HG03342 (cell line): ENCODE measurements around the gene TXNRD3.
"Not testable (repeated sequence)": the region's sequence is repeated elsewhere in the genome, so short reads cannot be mapped to it uniquely, and the experiment has no call there.

Experiments used
- ATAC-seq: cut with Tn5 transposase; IDR thresholded peaks from one replicate; pipeline ENCODE4 v1.9.1; 2021; ENCODE audit warnings: mild to moderate bottlenecking, moderate library complexity; ENCODE audit not compliant: unreplicated experiment

The TXNRD3 gene

DNA sequence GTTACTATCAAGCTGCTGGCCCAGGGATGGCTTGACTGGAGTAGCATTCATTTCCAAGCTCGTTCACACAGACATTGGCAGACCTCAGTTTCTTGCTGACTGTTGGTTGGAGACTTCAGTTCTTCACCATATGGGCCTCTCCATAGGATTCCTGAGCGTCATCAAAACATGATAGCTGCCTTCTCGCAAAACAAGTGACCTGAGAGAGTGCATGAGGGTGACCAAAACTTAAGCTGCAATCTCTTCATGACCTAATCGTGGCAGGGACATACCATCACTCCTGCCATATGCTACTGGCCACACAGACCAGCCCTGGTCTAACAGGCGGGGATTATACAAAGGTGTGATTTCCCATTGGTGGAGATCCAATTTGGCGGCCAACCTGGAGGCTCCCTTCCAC is 50.2 kb downstream of the TXNRD3 start:
- ATAC-seq = no peak

DNA sequence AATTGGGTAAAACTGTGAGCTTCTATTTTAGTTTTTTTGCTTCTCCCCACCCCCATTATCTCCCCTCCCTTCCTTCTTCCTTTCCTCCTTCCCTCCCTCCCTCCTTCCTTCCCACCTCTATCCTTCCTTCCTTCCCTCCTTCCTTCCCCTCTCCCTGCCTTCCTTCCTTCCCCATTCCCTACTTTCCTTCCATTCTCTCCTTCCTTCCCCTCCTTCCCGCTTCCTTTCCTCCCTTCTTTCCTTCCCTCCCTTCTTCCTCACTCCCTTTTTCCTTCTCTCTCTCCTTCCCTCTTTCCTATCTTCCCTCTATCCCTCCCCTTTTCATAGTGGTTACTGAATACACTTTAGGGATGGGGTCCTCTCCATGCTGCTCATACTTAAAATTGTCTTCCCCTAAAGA is 55.8 kb downstream of the TXNRD3 start:
- no peak for ATAC-seq

DNA sequence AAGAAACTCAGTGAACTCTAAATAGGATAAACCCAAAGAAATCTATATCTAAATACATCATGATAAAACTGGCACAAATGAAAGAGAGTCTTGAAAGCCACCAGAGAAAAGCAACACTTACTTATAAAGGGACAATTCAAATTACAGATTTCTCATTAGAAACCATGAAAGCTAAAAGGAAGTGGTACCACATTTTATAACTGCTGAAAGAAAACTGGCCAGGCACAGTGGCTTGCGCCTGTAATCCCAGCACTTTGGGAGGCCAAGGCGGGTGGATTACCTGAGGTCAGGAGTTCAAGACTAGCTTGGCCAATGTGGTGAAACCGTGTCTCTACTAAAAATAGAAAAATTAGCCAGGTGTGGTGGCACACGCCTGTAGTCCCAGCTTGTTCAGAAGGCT is 59.4 kb downstream of the TXNRD3 start:
- ATAC-seq = not testable (repeated sequence)

DNA sequence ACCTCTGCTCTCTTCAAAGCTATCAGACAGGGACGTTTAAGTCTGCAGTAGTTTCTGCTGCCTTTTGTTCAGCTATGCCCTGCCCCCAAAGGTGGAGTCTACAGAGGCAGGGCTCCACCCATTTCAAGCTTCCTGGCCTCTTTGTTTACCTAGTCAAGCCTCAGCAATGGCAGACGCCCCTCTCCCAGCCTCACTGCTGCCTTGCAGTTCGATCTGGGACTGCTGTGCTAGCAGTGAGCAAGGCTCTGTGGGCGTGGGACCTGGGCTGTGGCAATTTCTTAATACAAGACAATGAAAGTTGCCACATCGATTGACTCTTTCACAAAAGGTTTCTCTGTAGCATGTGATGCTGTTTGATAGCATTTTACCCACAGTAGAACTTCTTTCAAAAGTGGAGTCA is 63.4 kb downstream of the TXNRD3 start:
- ATAC-seq = not testable (repeated sequence)

DNA sequence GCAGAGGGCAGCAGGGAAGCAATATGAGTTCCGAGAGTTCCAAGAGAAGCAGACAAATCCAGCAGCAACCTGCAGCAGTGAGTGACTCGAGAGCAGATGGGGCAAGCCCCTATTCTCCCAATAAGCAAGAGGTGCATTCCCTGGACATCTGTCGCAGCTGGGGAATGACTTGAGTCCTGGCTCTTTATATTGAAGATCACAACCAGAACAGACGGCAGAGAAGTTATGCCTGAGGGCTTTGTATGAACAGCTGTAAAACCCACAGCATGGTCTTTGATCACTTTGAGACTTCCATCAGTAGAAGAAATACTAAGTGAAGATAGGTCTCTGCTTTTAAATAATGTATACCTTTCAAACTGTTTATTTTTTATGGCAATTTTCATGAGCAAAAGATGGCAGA is 72.6 kb downstream of the TXNRD3 start:
- ATAC-seq = no peak

DNA sequence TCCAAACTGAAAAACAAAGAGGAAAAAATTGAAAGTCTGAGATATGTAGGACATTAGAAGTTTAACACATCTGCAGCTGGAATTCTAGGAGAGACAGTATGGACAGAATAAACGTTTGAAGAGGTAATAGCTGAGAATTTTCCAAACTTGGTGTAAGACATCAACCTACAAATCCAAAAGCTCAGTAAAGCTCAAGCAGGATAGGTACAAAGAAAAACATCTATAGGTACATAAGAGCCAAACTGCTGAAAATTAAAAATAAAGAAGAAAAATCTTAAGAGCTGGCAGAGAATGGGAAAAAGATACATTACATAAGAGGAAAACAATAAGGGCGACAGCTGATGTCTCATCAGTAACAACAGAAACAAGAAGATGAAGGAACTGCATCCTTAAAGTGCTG is 73.4 kb downstream of the TXNRD3 start:
- ATAC-seq = no peak

DNA sequence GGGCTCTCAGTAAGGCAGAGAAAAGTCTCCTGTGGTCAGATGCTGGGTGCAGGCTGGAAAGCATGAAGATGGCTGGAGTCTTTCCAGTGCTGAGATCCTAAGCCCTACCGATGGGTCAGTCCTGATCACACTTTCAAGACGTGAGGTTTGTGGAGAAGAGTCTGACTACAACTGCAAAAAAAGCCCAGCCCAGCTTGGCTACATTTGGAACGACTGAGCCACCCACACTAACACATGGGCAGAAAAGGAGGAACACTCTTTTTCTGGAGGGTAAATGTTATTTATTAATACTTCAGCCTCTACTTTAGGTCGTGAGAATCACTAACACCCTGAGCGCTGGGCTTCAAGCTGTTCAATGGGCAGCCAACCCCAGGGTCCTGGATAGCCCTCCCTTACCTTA is 74.2 kb downstream of the TXNRD3 start:
- ATAC-seq = no peak

DNA sequence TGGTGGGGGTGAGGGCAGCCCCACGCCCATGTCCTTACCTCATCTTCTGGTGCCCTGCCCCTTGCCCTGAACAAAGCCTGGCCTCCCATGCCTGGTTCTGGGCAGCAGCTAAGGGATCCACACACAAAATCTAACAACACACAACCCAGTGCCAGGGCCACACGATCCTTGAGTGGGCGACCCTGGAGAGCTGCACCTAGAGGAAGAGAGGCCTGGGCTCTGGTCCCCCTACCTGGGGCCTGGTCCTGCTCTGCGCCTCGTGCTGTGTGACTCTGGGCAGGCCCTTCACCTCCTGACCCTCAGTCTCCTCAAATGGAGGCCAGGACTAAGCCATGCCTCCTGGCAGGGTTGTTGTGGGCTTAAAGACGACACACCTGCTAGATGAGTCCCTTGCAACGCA is 76.2 kb downstream of the TXNRD3 start:
- no peak for ATAC-seq

DNA sequence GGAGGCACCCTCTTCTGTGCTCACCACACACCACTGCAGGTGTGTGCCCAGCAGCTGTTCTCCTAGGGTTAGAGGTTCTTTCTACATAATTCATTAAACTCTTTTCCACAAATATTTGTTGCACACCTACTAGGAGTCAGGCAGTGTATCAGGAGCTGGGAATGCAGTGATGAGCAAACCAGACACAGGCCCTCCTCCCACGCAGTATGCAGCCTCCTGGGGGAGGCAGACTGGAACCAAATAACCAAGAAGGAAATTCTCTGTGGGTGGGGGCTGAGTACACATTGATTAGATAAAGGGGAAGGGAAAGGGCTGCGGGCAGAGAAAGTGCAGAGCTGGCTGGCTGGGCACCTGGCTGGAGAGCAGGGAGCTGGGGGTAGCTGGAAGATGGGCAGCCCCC is 77.7 kb downstream of the TXNRD3 start:
- no peak for ATAC-seq

DNA sequence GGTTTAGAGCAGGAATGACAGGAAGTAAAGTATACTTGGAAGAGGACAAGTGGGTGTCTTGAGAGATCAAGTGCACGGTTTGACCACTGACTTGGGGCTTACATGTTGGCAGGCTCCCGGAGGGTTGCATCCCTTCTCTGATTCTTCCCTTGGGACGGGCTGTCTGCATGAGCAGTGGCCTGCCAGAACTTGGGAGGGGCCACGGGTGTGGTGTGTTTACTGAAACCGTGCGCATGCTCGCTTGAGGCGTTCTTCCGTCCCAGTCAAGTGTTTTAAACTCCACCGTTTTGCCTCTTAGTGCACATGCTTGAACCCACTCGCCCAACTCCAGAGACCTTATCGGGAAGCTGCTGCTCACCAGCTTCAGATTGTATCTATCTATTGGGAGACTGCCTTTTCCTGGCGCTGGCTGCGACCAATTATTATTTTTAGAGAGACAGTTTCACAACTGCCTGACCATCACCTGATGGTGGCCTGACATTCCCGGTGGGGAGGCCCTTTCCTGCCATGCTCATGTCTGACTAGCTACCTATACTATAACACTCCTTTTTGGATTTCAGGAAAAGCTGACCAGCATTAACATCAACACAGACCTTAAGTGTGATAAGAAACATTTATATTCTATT is 81.3 kb downstream of the TXNRD3 start:
- ATAC-seq = no peak

DNA sequence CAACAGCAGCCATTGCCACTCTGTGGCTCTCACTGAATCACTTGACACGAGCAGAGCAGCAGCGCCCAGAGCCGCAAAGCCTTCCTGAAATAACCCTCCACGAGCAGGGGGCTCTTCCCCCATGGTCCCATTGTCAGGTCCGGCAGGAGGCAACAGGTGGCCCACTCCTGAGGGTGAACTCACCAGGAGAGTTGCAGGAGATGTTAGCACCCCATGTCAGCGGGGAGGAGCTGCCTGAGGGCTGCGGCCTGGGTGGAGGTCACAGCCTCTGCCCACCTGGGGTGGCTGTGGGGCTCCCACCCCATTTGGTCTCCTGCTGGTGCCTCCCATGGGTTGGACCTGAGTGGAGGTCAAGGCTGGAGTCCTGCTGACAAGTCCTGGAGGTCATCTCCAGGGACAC is 83.8 kb downstream of the TXNRD3 start:
- ATAC-seq = no peak

DNA sequence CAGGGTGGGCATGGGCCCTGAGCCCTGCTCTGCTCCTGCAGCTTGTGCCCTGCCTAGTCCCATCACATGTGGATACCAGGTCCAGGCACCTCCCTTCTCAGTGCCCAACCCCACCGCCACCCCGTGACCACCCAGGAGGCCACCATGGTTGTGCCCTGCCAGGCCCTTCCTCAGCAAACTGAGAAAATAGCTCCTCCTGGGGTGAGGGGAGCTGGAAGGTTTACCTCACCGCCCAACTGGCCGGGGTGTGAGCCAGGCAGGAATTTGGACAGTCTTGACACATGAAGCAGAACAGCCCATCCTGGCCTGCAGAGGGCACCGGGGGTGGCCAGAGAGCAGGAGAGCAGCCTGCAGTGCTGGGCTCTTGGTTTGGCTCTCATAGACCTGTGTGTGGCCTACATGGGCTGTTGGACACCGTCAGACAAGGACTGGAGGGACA is 84.8 kb downstream of the TXNRD3 start:
- ATAC-seq = no peak

DNA sequence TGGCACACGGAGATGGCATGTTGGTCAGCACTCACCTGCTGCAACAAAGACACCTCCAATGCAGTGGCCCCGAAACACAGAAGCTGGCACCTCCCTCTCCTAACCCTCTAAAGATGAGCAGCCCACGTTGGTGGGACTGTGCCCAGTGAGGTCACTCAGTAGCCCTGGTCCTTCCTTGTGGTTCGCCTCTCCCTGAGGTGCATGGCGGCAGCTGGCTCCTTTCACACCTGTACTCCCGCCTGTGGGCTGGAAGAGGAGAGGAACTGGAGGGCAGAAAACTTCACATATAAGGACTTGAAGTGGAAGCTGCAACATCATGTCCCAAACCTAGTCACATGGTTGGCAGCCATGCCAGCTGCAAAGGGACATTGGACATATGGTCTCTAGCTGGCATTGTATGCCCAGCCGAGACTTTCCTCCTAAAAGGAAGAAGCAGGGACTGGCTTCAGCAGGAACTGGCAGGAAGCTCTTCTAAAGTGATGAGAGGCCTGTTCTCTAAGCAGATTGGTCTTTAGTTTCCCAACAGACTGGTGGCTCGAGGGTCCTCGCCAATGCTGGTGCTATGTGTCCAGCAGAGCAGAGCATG is 85.4 kb downstream of the TXNRD3 start:
- no peak for ATAC-seq

DNA sequence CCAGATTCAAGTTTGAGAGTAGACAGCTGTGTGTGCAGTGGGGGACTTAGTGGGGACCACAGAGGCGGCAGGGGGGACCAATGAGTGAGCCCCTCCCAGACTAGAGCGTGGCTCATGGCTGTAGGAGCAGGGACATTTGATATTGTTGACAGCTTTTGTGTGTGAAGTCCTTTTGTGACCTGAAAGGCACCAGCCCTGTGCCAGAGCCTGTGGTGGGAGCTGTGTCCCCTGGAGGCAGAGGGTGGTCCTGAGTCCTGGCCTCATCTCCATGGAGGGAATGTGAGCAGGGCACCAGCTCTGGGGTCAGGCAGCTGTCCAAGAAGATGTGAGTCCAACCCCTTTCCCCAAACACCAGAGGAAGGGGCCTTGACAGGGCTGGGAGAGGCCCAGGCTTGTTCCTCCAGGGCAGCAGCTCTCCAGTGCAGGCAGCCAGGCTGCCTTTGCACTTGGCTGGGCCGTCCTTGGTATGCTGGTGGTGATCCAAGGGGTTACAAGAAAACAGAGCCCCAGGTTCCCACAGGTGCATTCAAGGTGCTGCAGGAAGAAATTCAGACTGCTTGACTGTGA is 86.1 kb downstream of the TXNRD3 start:
- ATAC-seq = no peak

DNA sequence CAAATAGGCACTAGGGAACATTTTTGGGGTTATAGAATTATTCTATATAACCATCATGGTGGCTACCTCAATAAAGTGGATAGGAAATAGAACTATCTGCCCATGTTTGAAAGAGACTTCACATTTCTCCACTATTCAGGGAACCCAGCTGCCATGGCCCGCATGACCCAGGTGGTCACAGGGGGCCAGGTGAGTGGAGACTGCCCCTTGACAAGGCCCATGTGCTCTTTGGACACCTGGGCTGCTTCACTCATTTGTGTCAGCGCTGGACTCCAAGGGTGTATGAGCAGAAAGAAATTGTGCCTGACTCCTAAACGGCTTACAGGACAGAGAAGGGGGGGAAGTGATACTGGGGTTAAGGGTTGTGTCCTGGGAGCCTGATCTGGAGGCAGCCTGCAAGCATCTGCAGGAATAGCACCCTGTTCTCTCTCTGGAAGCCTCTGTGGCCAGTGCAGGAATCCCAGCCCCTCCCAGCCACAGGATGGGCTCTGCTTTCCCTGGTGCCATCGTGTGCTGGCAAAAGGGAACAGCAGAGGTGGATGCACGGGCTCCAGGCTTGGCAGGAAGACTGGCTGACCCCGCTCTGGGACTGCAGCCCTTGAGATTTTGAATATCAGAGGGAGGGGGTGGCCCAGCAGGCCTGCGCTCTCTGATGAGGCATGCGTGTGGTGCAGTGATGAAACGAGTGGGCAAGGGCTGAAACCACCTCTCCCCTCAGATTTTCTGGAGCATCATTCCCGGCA is 87.1 kb downstream of the TXNRD3 start:
- no peak for ATAC-seq

DNA sequence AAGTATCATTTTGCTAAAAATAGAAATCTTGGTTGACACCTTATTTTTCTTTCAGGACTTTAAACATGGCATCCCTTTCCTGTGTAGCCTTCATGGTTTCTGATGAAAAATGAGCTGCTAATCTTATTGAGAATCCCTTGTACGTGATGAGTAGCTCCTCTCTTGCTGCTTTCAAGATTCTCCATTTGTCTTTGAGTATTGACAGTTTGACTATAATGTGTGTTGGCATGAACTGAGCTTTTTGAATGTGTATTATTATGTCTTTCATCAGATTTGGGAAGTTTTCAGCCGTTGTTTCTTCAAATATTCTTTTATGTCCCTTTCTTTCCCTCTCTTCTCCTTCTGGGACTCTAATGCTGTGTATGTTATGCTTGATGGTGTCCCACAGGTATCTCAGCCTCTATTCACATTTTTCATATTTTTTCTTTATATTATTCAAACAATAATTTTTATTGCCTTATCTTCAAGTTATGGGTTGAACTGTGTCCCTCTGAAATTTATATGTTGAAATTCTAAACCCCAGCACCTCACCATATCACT is 92.1 kb downstream of the TXNRD3 start:
- ATAC-seq = no peak

DNA sequence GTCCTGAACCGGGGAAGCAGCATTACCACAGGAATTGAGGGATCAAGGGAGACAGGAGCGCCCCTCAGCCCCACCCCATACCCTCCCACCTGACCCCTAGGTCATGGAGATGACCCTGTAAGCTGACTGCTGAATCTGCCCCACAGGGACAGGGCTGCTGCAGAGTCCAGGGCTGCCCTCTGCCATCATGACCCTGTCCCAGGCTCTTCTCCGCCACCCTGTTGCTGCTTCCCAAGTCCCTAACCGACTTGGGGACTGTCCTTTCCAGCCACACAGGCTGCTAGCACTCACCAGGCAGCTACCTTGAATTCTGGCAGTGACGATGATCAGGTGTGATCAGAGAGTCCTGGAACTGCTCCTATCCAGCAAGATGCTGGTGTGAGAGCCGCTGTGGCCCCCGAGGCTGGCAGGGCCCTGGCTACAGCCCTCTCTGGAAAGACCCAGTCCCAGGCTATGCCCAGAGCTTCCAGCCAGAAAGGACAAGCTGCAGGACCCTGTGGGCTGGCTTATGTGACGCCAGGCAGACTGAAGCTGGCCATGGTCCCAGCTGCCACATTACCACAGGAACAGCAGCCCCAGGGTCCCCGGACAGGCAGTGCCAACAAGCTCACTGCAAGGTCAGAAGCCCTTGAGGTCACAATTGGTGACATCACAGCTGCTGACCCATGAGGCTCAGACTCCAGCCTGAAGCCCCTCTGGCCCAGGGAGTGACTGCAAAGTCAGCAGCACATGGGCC is 96.4 kb downstream of the TXNRD3 start, which contains the start of gene C3orf22:
TSS of gene C3orf22 (minus strand) at position 597 of the 736 bp plus-strand sequence. CDS start 5,542 bp downstream, outside the sequence.
- no peak for ATAC-seq

DNA sequence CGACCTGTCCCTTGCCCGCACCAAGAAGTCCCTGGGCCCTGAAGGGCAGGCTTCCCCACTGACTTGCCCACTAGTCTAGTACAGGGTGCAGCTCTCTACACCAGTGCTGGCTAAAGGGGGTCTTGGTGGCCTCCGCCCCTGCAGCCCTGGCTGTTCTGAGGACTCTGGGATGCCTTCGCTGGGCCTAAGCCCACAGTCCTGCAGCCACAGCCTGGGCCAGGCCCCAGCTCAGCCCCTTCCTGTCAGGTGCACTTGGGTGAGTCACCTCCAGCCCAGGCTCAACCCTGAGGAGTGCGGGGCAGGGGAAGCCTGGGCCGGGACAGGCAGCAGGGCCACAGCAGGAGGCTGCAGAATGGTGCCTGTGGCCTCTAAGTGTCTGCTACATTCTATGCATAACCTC is 97.2 kb downstream of the TXNRD3 start:
- ATAC-seq = no peak

DNA sequence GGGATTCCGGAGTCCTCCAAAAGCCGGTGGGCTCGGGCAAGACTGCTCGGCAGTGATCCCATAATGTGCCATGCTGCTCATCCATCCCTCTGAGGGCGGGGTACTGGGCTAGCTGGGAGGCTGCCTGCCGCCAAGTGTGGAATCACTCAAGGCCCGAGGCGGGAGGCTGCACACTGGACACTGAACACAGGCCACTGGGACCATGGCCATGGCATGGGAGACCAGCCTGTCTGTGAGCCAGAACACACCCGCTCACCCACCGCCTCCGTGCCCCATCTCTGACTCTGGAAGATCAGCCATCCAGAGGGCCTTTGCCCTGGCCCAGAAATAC is 97.5 kb downstream of the TXNRD3 start:
- ATAC-seq = no peak
